CD4-positive, alpha-beta T cell treated with Interleukin-17A for 1 hour (primary cell): ENCODE measurements around the gene LRRC28.

Experiments
- DNase-seq: peaks from one replicate; pipeline ENCODE4 v3.0.0-alpha.2; 2020

LRRC28 gene

DNA sequence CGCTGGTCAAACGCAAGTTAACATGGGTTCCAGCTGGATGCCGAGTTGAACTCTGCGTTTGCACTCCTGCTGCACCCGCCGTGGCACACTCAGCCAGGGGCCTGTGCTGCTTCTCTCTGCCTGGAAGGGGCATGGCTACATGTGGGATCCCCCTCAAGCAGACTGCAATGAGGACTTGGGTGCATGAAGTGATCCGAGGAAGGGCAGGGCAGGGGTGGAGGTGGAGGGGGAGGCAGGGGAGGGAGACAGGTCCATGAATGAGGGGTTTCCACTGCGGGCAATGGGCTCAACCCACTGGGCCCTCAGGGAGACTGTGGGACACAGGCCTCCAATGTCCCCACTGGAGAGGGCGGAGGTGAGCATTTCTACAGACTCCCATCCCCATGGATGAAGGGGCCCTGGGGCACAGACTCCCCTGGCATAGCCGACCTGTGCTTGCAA is 172.9 kb downstream of the LRRC28 start:
- no peak for DNase-seq

DNA sequence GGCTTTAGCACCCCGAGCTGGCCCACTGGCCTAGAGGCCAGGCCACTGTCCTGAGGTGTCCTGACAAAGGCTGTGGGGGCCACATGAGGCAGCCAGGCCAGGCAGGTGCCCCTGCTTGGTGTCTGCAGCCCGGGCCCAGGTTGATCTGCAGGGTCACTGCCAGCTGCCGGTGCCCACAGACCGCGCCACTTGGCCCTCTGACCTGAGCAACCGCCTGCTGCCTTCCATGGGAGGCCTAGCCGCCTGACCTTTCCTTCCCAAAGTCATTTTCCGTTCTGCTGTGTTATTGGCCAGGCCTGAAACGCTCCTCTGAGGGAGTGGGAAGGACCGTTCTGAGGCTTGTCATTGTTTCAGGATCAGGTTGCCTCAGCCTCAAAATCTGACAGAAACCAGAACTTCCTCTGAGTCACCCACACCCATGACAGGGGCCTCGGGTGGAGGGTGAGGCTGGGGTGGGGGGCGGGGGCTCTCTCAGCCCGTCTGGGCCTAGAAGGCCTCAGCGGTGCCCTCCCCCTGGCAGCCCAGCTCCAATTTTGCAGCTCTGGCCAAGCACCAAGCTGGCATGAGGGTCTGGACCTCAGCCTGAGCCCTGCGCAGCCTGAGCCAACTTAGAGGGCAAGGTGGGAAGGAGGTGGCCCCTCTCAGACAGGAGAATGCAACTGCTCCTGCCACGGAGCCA is 173.8 kb downstream of the LRRC28 start:
- DNase-seq: peak; percentile 47

DNA sequence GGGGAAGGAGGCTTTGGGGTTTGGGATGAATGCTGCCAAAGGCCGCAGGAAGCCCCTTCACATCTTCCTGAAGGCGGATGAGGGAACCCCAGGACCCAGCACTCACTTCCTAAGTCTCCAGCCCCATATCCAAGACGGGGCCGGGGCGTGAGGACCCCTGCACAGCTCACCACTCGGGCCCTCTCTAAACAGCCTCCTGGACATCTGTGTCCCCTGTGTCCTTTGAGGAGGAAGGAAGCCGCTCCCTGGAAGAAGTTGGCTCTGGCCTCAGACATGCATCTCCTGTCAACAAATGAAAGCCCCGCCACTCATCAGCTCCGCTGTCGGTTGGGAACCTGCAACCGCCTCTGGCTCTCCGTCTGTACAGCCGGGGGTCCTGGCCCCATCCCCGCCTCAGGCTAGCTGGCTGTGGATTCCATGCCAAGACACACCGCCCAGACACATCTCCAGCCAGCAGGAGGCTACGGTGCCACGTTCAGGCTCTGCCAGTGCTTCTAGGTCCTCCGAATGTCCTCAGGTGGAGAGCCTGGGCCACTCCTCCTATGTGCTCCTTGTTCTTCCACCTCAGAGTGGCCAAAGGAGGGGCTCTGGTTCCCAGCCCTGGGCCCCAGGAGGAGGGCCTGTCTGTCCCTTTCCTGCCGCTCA is 174.5 kb downstream of the LRRC28 start:
- DNase-seq: no peak

- no peak for DNase-seq
Measured at GRCh38 chr15:99426431-99427105, 175.3 kb downstream of the LRRC28 start.

GRCh38 chr15:99427210-99427609 is 175.9 kb downstream of the LRRC28 start:
- DNase-seq: no peak

DNA sequence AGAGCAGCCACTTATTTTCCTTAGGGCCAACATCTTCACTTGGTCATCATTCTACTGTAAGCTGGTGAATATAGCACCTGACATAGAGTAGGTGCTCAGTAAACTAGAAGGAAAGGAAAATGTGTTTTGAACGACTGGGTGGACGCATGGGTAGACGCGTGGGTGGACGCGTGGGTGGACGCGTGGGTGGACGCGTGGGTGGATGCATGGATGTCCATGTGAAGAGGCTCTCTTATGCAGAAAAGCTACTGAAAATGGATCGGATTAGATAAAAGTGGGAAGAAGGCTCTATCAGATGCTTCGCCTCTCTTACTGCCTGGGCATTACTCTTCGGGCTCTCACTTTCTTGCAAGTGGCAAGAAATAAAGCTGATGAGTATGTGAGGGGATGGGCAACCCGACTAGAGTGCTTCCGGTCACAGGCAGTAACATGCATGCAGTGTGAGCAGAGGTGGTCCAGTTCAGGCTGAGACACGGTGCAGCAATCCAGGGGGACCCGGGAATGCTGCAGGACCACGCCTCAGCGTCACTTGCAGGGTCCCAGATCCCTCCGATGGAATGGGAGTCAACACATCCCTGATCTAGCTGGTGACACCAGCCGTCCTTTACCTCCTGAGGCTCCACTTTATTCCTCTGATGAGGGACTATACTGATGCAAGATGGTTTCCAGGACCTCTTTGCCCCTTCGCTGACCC is 176.5 kb downstream of the LRRC28 start:
- DNase-seq: no peak

- DNase-seq: no peak
Measured at GRCh38 chr15:99429681-99430081, 178.4 kb downstream of the LRRC28 start.

GRCh38 chr15:99430881-99431401 is 179.7 kb downstream of the LRRC28 start:
- DNase-seq: no peak

DNA sequence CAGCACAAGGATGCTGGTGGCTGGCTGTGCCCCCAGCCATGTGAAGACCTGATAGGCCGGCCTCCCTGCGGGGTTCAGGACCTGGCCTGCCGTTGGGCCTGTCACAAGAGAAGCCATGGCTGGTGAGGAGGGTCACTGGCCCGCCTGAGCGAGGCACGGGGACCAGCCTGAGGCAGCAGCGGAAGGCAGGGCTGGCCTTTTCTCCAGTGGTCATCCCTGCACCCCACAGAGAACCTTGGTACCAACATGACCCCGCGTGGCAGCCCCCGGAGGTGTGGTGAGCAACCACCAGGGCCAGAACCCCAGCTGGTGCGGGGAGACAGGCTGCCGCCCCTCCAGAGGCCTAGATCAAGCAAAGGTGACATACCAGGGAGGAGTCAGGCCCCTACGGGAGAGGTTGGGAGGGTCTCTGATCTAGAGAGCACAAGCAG is 180.4 kb downstream of the LRRC28 start:
- DNase-seq: no peak

GRCh38 chr15:99432271-99433025 is 181.2 kb downstream of the LRRC28 start:
- no peak for DNase-seq

GRCh38 chr15:99433026-99433756 is 181.9 kb downstream of the LRRC28 start:
- peak; percentile 15 for DNase-seq

GRCh38 chr15:99433757-99434450 is 182.6 kb downstream of the LRRC28 start:
- DNase-seq: no peak

DNA sequence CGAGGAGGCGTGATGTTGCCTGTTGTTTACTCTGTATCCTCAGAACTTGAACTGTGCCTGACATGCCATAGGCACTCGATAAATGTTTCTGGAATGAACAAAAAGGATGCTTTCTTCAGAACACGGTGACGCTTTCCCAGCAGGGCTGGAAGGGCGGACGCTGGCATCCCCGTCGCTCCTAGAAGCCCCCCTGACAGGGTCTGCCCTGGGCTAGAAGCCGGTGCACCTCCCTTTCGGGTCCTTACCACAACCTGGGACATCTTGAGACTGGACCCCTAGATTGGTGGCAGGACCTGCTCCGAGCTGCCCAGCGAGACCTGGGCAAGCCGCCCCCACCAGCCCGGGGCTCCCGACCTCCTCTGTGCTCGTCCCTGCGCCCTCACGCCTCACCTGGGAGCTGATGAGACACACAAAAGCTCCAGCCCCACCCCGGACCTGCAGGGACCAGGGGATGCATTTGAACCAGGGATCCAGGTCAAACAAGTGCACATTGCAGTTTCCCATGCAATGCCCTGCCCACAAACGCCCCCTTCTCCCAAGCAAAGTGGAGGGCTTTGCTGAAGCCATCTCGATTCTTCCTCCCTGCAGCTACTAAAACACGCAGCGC is 183.3 kb downstream of the LRRC28 start:
- DNase-seq: no peak

GRCh38 chr15:99435113-99435695 is 183.9 kb downstream of the LRRC28 start:
- DNase-seq: no peak

GRCh38 chr15:99435877-99436541 is 184.7 kb downstream of the LRRC28 start:
- no peak for DNase-seq

- DNase-seq: no peak
Measured at GRCh38 chr15:99436542-99437314, 185.4 kb downstream of the LRRC28 start.

GRCh38 chr15:99437315-99438223 is 186.3 kb downstream of the LRRC28 start:
- no peak for DNase-seq

DNA sequence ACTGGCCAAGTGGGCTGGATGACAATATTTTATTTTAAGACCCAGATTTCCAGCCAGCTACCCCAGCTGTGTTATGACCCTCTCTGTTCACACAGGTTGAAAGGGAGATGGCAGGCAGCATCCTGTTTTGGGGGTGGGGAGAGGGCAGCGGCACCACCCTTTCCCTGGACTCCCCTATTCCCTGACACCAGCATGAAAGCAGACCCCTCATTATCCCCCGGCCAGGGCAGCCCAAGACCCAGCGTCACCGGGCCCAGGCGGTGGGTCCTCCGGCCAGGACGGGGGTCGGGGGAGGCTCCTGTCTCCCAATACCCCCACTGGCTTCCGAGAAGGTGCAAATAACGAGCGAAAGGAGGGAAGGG is 186.9 kb downstream of the LRRC28 start:
- no peak for DNase-seq
